B cell (primary cell): ENCODE measurements around the gene LEMD1. TPM values are rescaled to one million over a fixed set of nuclear protein-coding genes. Genes with fewer than 3 reads are reported as not detected.

ENCODE experiments used
- ATAC-seq: fragments of 200-7000 bp; cut with Tn5 transposase; one replicate; pipeline ENCODE4 v1.10.0; 2021; ENCODE audit warnings: low read depth, mild to moderate bottlenecking, moderate number of reproducible peaks, moderate library complexity
- CTCF ChIA-PET: fragments of 350-600 bp; sonication (Branson Sonifier 250); formaldehyde crosslinking; loops from one replicate; lab custom pipeline; 2021; ENCODE audit warnings: antibody characterized with exemption, inconsistent platforms; lab: Charles Lee
- POLR2A ChIA-PET: fragments of 350-600 bp; sonication (Branson Sonifier 250); formaldehyde crosslinking; loops from one replicate; lab custom pipeline; 2021; ENCODE audit warnings: antibody characterized with exemption; lab: Charles Lee
- DNase-seq: peaks from one replicate; pipeline ENCODE4 v3.0.0; 2013
- H2AFZ ChIP-seq: 2 replicates; pipeline ENCODE4 v1.6.1; 2012; ENCODE audit warnings: mild to moderate bottlenecking, low read depth, low read length; ENCODE audit not compliant: insufficient read depth, poor library complexity, severe bottlenecking
- H3K27ac ChIP-seq, 2 donors: 1 replicate in 1 of 2; 2 replicates in 1 of 2; pipeline ENCODE4 v1.5.1; 2012 to 2013; ENCODE audit warnings: low read length in 2 of 2, mild to moderate bottlenecking in 2 of 2, moderate library complexity in 1 of 2
- H3K27me3 ChIP-seq, 4 experiments: fragments of 200-600 bp in 1 of 4; sonication (generic) in 1 of 4; replicated peaks in 1 of 4; 1 replicate in 2 of 4; 2 replicates in 2 of 4; pipeline versions ENCODE4 v1.6.1 to v1.7.0; 2013 to 2016; ENCODE audit warnings: low read length in 3 of 4, mild to moderate bottlenecking in 2 of 4, mixed read lengths in 1 of 4, moderate library complexity in 1 of 4; ENCODE audit not compliant: insufficient read depth in 4 of 4, control insufficient read depth in 3 of 4; ENCODE audit errors: control extremely low read depth in 1 of 4
- H3K36me3 ChIP-seq, 2 experiments: replicated peaks in 1 of 2; 1 replicate in 1 of 2; 2 replicates in 1 of 2; pipeline versions ENCODE4 v1.6.1 to v1.7.1; 2013; ENCODE audit warnings: low read length in 1 of 2; ENCODE audit not compliant: insufficient read depth in 2 of 2, control insufficient read depth in 1 of 2; ENCODE audit errors: control extremely low read depth in 1 of 2, extremely low read depth in 1 of 2
- H3K4me1 ChIP-seq, 2 donors: fragments of 200-600 bp in 1 of 2; sonication (generic) in 1 of 2; 1 replicate in 1 of 2; 2 replicates in 1 of 2; pipeline versions ENCODE4 v1.5.1 to v1.6.1; 2013 to 2017; ENCODE audit warnings: low read length in 2 of 2; ENCODE audit not compliant: control insufficient read depth in 2 of 2, insufficient read depth in 2 of 2
- H3K4me2 ChIP-seq: replicated peaks from 2 replicates; pipeline ENCODE3; 2012; ENCODE audit warnings: mild to moderate bottlenecking, low read depth, low read length; ENCODE audit not compliant: poor library complexity, severe bottlenecking
- H3K4me3 ChIP-seq, 5 experiments: fragments of 200-600 bp in 1 of 5; sonication (generic) in 1 of 5; 1 replicate in 3 of 5; 2 replicates in 2 of 5; pipeline versions ENCODE4 v1.5.1 to v1.7.0; 2011 to 2016; ENCODE audit warnings: low read length in 4 of 5, mild to moderate bottlenecking in 4 of 5, low read depth in 2 of 5, control low read depth in 1 of 5, moderate library complexity in 1 of 5; ENCODE audit not compliant: insufficient read depth in 1 of 5; ENCODE audit errors: control extremely low read depth in 1 of 5, extremely low read depth in 1 of 5
- H3K79me2 ChIP-seq: fragments of 200-600 bp; sonication (generic); one replicate; pipeline ENCODE4 v1.6.0; 2016; ENCODE audit warnings: low read length; ENCODE audit not compliant: control insufficient read depth, insufficient read depth
- H3K9ac ChIP-seq: fragments of 200-600 bp; sonication (generic); 2 replicates; pipeline ENCODE4 v1.6.1; 2017; ENCODE audit warnings: mild to moderate bottlenecking, low read length, moderate library complexity
- H3K9me3 ChIP-seq, 3 donors: one replicate each; pipeline versions ENCODE4 v1.6.1 to v1.7.1; 2013; ENCODE audit warnings: low read length in 2 of 3; ENCODE audit not compliant: control insufficient read depth in 2 of 3, insufficient read depth in 1 of 3; ENCODE audit errors: control extremely low read depth in 1 of 3
- H4K20me1 ChIP-seq: 2 replicates; pipeline ENCODE4 v1.6.0; 2012; ENCODE audit warnings: mild to moderate bottlenecking, low read length; ENCODE audit not compliant: insufficient read depth, control insufficient read depth, poor library complexity, severe bottlenecking
- H3K27ac Mint-ChIP-seq: one replicate; pipeline ENCODE4 v1.8.0; 2021; ENCODE audit warnings: mixed read lengths
- H3K27me3 Mint-ChIP-seq: one replicate; pipeline ENCODE4 v1.8.0; 2021; ENCODE audit warnings: mixed read lengths
- H3K4me1 Mint-ChIP-seq: one replicate; pipeline ENCODE4 v1.8.0; 2021; ENCODE audit warnings: mixed read lengths
- H3K4me3 Mint-ChIP-seq: one replicate; pipeline ENCODE4 v1.8.0; 2021; ENCODE audit warnings: mixed read lengths
- H3K9me3 Mint-ChIP-seq: one replicate; pipeline ENCODE4 v1.8.0; 2022; ENCODE audit warnings: mixed read lengths; ENCODE audit not compliant: insufficient read depth
- EZH2 ChIP-seq: IDR thresholded peaks from 2 replicates; pipeline ENCODE4 v1.6.1; 2012; ENCODE audit warnings: borderline replicate concordance, low read depth, mild to moderate bottlenecking, moderate library complexity, low read length; ENCODE audit not compliant: insufficient read depth, poor library complexity, severe bottlenecking
- WGBS: methylation state at CpG from one replicate; pipeline ENCODE4 v1.1.5; 2013; ENCODE audit warnings: missing lambda C conversion rate; ENCODE audit not compliant: insufficient coverage; 5-methylcytosine and 5-hydroxymethylcytosine counted together
- intact Hi-C: fragments of 100-400 bp; cut with micrococcal nuclease; formaldehyde crosslinking; loops from one replicate; pipeline ENCODE4 v1.10.0; 2022
- polyA plus RNA-seq: library from polyadenylated mRNA; depleted of rRNA; stranded (reverse); fragments of >200 nt; gene quantifications from 2 replicates; pipeline ENCODE4 v1.2.3, GENCODE V29; 2012
- total RNA-seq, 2 donors: library from RNA; stranded (reverse); fragments of 120-200 nt in 1 of 2; gene quantifications; 1 replicate in 1 of 2; 2 replicates in 1 of 2; pipeline versions ENCODE4 v1.2.3 to v1.2.4, GENCODE V29; 2013 to 2022
- TF ChIP-seq, protein P1 (sequence below): fragments of 200-600 bp; IDR thresholded peaks from one replicate; pipeline ENCODE4 v1.8.0; 2022; ENCODE audit warnings: antibody characterized with exemption, mild to moderate bottlenecking

LEMD1 gene
- total and polyA plus RNA-seq, 2 donors (not counting 1 experiment from before 2014, with no cell fraction given) = 0.57 TPM; not detected in 1

DNA sequence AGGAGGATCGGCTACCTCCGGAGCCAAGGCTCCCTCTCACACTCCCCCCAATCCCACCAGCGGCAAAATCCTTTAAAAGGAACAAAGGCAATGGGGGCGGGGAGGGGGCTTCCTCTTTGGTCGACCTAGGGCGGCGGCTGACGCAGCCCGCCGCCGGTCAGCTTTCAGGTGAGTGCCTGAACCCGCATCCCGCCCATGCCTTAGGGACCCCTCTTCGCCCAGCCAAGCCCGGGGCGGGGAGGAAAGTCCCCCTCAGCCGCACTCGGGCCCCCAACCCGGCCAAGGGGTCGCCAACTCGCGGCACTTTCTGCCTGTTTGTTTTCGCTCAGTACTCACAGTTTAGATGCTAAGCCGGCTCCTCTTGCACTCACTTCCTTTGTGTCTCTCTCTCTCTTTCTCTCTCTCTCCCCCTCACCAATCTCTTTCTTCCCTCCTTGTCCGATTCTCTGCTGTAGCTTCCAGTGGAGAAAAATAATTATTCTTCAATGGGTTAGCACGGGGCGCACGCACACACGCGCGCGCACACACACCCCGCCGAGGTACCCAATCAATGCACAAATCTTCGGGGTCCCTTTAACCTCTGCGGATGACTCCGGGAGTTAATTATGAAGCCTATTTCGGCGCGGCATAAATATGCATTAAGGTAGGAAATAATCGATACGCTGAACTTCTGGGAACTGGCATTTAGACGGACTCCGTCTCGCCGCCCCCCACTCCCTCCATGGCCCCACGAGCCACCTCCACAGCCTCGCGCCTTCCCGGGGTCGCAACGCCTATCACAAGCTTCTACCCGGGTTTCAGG is 33.9 kb upstream of the LEMD1 start, which contains the start of gene BLACAT1:
BLACAT1 (minus strand) TSS at position 465 of the 802 bp plus-strand sequence.
- H2AFZ ChIP-seq = peak within 1 kb of the TSS; percentile 47
- H3K36me3 ChIP-seq = no peaks in the 10 kb centered on the region
- Mint-ChIP-seq H3K9me3 (no peaks in the 10 kb centered on the region), H3K27ac (no peak within 1 kb of the TSS), H3K4me3 (peak within 1 kb of the TSS; percentile 89), H3K4me1 (peaks cover 18% of the 10 kb centered on the region), H3K27me3 (peaks cover 70% of the 10 kb centered on the region)
- peak within 1 kb of the TSS; percentile 51 for H3K9ac ChIP-seq
- peaks cover 22 to 28% of the 10 kb centered on the region in 2 donors for H3K4me1 ChIP-seq
- no peaks in the 10 kb centered on the region for H4K20me1 ChIP-seq
- POLR2A ChIA-PET = no interaction called here
- H3K4me2 ChIP-seq = peak within 1 kb of the TSS; percentile 90
- H3K9me3 ChIP-seq = peaks cover 0 to 15% (median 0%) of the 10 kb centered on the region in 3 donors
- TF ChIP-seq, protein P1, sequence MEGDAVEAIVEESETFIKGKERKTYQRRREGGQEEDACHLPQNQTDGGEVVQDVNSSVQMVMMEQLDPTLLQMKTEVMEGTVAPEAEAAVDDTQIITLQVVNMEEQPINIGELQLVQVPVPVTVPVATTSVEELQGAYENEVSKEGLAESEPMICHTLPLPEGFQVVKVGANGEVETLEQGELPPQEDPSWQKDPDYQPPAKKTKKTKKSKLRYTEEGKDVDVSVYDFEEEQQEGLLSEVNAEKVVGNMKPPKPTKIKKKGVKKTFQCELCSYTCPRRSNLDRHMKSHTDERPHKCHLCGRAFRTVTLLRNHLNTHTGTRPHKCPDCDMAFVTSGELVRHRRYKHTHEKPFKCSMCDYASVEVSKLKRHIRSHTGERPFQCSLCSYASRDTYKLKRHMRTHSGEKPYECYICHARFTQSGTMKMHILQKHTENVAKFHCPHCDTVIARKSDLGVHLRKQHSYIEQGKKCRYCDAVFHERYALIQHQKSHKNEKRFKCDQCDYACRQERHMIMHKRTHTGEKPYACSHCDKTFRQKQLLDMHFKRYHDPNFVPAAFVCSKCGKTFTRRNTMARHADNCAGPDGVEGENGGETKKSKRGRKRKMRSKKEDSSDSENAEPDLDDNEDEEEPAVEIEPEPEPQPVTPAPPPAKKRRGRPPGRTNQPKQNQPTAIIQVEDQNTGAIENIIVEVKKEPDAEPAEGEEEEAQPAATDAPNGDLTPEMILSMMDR = no peak
- TF ChIP-seq EZH2 = peak; percentile 88
- 9% methylated on average over 50 of the region's 53 CpGs for WGBS
- CTCF ChIA-PET = interaction anchor here (0.6 to 4.4 kb wide), 6 partner anchors 14 to 160 kb away, joined by 3 to 30 read pairs (median 4); no protein-coding TSS in a partner anchor
- H3K4me3 ChIP-seq = peak within 1 kb of the TSS in 4 of 5 experiments; percentile 25 to 62 (median 46)
- intact Hi-C loops = no loop called here
- DNase-seq (no peak), ATAC-seq (no peak)
- peaks cover 0 to 78% (median 60%) of the 10 kb centered on the region in 4 experiments for H3K27me3 ChIP-seq
- no peaks in the 10 kb centered on the region for H3K79me2 ChIP-seq
- no peak within 1 kb of the TSS for H3K27ac ChIP-seq
